ENCODE data around the gene TM7SF2. TPM values are rescaled to one million over a fixed set of nuclear protein-coding genes. Genes with fewer than 3 reads are reported as not detected.

The TM7SF2 gene
- total and polyA plus RNA-seq, 2 of the 8 experiments (the other 6 are each of a cell fraction or from before 2014, with no cell fraction given): 40.1 to 96.0 TPM

GRCh38 chr11:65151331-65151899, 39.7 kb downstream of the TM7SF2 start:
- ChIA-PET CTCF (ENCODE audit: partially characterized antibody) (interaction anchor here (0.5 to 1.7 kb wide), 4 partner anchors 16 to 176 kb away, joined by 3 to 4 read pairs (median 4); partner anchors contain the start of gene CAPN1), POLR2A (ENCODE audit: partially characterized antibody) (interaction anchor here (1.0 kb wide), 1 partner anchor 16 kb away, joined by 3 read pairs; no protein-coding TSS in a partner anchor)
- Histone ChIP-seq H3K4me1 (replicated peaks in 1 of 4; ENCODE audit: control insufficient read depth in 3 of 4, insufficient read depth in 4 of 4, low read length in 3 of 4) (no peaks in the 10 kb centered on the region), H4K5ac (ENCODE audit: insufficient read length, low read depth, low read length) (no peak overlapping the region), H2BK120ac (replicated peaks; ENCODE audit: low read depth, low read length) (no peak overlapping the region), H2BK12ac (ENCODE audit: low read depth, low read length) (no peak overlapping the region), H3K4me2 (ENCODE audit: insufficient read depth in 1 of 2, low read depth in 2 of 2, low read length in 2 of 2) (no peak overlapping the region), H4K20me1 (replicated peaks in 1 of 2; ENCODE audit: control insufficient read depth in 1 of 2, insufficient read depth in 2 of 2, low read length in 2 of 2) (no peaks in the 10 kb centered on the region), H4K91ac (replicated peaks; ENCODE audit: insufficient read length, low read length) (no peak overlapping the region), H3K18ac (ENCODE audit: extremely low read depth, low read length) (no peak overlapping the region), H2BK20ac (ENCODE audit: low read length) (no peak overlapping the region), H2BK15ac (ENCODE audit: low read length) (no peak overlapping the region), H3K4me3 (ENCODE audit: extremely low read depth in 1 of 4, insufficient read depth in 2 of 4, low read depth in 3 of 4, low read length in 4 of 4) (no peak overlapping the region), H3K27ac (ENCODE audit: low read depth, low read length) (no peak overlapping the region), H2BK5ac (ENCODE audit: low read depth, low read length) (no peak overlapping the region), H3K9me3 (ENCODE audit: insufficient read depth in 2 of 2, low read depth in 1 of 2, low read length in 1 of 2) (peaks cover 0 to 7% of the 10 kb centered on the region in 2 experiments; a peak in 1 of 4 replicates), H3K23me2 (ENCODE audit: low read depth, low read length) (no peaks in the 10 kb centered on the region), H3K4ac (replicated peaks; ENCODE audit: insufficient read length, low read depth, low read length) (no peak overlapping the region), H3K27me3 (replicated peaks in 1 of 4; ENCODE audit: control insufficient read depth in 3 of 4, extremely low read depth in 1 of 4, insufficient read depth in 3 of 4, low read length in 3 of 4) (no peaks in the 10 kb centered on the region), H3K79me1 (ENCODE audit: low read depth, low read length) (no peaks in the 10 kb centered on the region), H3K79me2 (ENCODE audit: control insufficient read depth in 1 of 2, insufficient read depth in 2 of 2, low read length in 2 of 2) (no peaks in the 10 kb centered on the region), H3K23ac (ENCODE audit: insufficient read length) (no peak overlapping the region), H3K36me3 (ENCODE audit: control insufficient read depth in 2 of 4, insufficient read depth in 4 of 4, low read length in 3 of 4) (no peaks in the 10 kb centered on the region), H3K14ac (ENCODE audit: insufficient read length) (no peak overlapping the region), H2AFZ (ENCODE audit: low read length) (no peak overlapping the region), H4K8ac (ENCODE audit: extremely low read depth, insufficient read depth, low read length) (no peak overlapping the region), H2AK5ac (ENCODE audit: low read depth, low read length) (no peak overlapping the region), H3K9ac (replicated peaks in 1 of 4; ENCODE audit: extremely low read depth in 1 of 4, low read depth in 3 of 4, low read length in 3 of 4) (no peak overlapping the region), H3K56ac (replicated peaks; ENCODE audit: insufficient read length, low read depth, low read length) (no peak overlapping the region)
- DNase-seq (ENCODE audit: low read depth in 1 of 2, low spot score in 2 of 2) (no peak), FAIRE-seq (no peak)
- 86% methylated on average over 3 of the region's 3 CpGs; no CpG with 5 or more reads in 1 of the 2 experiments for WGBS, 2 experiments (ENCODE audit: extremely low coverage in 1 of 2, insufficient coverage in 1 of 2, insufficient read length in 1 of 2, insufficient replicate concordance in 2 of 2, low coverage in 1 of 2, low lambda C conversion rate in 2 of 2, missing lambda C conversion rate in 1 of 2)
- no peak for TF ChIP-seq HDAC2 (IDR thresholded peaks at IDR 0.05; ENCODE audit: borderline replicate concordance in 1 of 2, low read depth in 2 of 2, low read length in 2 of 2)
- TF ChIP-seq TBP (IDR thresholded peaks at IDR 0.05; ENCODE audit: low read depth, low read length): no peak
- TF ChIP-seq BCL11A (IDR thresholded peaks at IDR 0.05; ENCODE audit: low read depth in 2 of 2, low read length in 2 of 2): no peak
- TF ChIP-seq CHD2 (IDR thresholded peaks at IDR 0.05; ENCODE audit: low read length): no peak
- TF ChIP-seq TCF12 (IDR thresholded peaks at IDR 0.05; ENCODE audit: low read depth, low read length): no peak
- no peak for TF ChIP-seq POLR2A (IDR thresholded peaks at IDR 0.05; ENCODE audit: control extremely low read depth in 1 of 2, low read depth in 2 of 2, low read length in 2 of 2)
- no peak for TF ChIP-seq CHD1 (IDR thresholded peaks at IDR 0.05; ENCODE audit: low read depth, low read length)
- no peak for TF ChIP-seq EP300 (IDR thresholded peaks at IDR 0.05; ENCODE audit: borderline replicate concordance in 1 of 2, low read depth in 2 of 2, low read length in 2 of 2)
- no peak for TF ChIP-seq POU5F1 (IDR thresholded peaks at IDR 0.05; ENCODE audit: low read depth, low read length)
- TF ChIP-seq USF2 (IDR thresholded peaks at IDR 0.05; ENCODE audit: low read length): no peak
- no peak for TF ChIP-seq RFX5 (IDR thresholded peaks at IDR 0.05; ENCODE audit: borderline replicate concordance, low read depth, low read length)
- no peak for TF ChIP-seq SIN3A (conservative IDR thresholded peaks at IDR 0.05 in 1 of 2, IDR thresholded peaks at IDR 0.05 in 1 of 2; ENCODE audit: low read depth in 1 of 2, low read length in 2 of 2)
